ES-I3 (cell line): ENCODE data around the gene TTC6.

Experiments
- H3K36me3 ChIP-seq: 2 replicates; pipeline ENCODE4 v1.6.1; 2013; ENCODE audit warnings: mild to moderate bottlenecking, low read length, control low read depth, moderate library complexity; ENCODE audit not compliant: insufficient read depth
- H3K4me1 ChIP-seq: 2 replicates; pipeline ENCODE4 v1.6.1; 2013; ENCODE audit warnings: mild to moderate bottlenecking, control low read depth, low read length; ENCODE audit not compliant: insufficient read depth
- H3K9ac ChIP-seq: 2 replicates; pipeline ENCODE4 v1.6.1; 2013; ENCODE audit warnings: low read depth, mild to moderate bottlenecking, low read length, moderate library complexity
- H3K9me3 ChIP-seq: 2 replicates; pipeline ENCODE4 v1.6.1; 2013; ENCODE audit warnings: mild to moderate bottlenecking, low read length, moderate library complexity; ENCODE audit not compliant: control insufficient read depth, insufficient read depth

The TTC6 gene

GRCh38 chr14:37588956-37589714, 6.3 kb upstream of the TTC6 start:
- H3K9me3 ChIP-seq = no peaks in the 10 kb centered on the region
- peaks cover 10% of the 10 kb centered on the region for H3K4me1 ChIP-seq
- H3K9ac ChIP-seq = peak overlapping the region; percentile 51; the same call in 1 of the 2 replicates
- H3K36me3 ChIP-seq = no peaks in the 10 kb centered on the region

GRCh38 chr14:37589715-37590427, 5.6 kb upstream of the TTC6 start:
- Histone ChIP-seq H3K36me3 (no peaks in the 10 kb centered on the region), H3K9ac (no peak overlapping the region), H3K4me1 (peaks cover 10% of the 10 kb centered on the region), H3K9me3 (no peaks in the 10 kb centered on the region)

DNA sequence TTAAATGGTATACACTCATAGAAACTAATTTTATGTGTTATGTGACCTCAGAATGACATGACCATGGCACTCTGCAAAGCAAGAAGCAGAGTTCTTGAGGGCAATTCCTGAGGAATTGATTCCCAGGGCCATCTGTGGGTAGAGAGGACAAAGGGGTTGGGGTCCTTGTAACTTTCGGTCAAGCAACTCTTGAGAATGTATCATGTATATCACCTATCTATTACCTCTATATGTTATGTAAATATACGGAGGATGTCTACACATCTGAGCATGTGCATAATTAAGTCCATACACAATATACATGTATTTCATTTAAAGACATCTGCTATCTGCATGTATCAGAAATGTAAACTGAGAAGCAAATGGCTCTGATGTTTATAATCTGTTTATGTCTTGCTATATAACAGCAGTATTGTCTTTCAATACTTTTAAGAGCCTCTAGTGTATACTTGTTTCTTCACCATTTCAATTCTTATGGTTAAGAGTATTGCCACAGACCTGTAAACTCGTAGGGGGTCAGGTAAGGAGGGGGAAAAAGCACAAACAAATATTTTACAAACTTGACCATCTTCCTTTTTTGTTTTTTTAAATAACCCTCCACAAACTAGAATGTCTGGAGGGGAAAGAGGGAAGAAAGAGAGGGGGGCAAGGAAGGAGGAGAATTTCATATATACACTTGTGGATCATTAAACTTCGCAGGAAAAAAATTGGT, 4.8 kb upstream of the TTC6 start:
- Histone ChIP-seq H3K4me1 (peaks cover 10% of the 10 kb centered on the region), H3K36me3 (no peaks in the 10 kb centered on the region), H3K9me3 (no peaks in the 10 kb centered on the region), H3K9ac (no peak overlapping the region)

- H3K9ac ChIP-seq = peak overlapping the region; percentile 37; the same call in 1 of the 2 replicates
- H3K4me1 ChIP-seq = peaks cover 3% of the 10 kb centered on the region; the same call in 1 of the 2 replicates
- H3K36me3 ChIP-seq = no peaks in the 10 kb centered on the region
- H3K9me3 ChIP-seq = no peaks in the 10 kb centered on the region
Measured at GRCh38 chr14:37591311-37591940, 4.0 kb upstream of the TTC6 start.

- Histone ChIP-seq H3K4me1 (peaks cover 3% of the 10 kb centered on the region; the same call in 1 of the 2 replicates), H3K9me3 (no peaks in the 10 kb centered on the region), H3K36me3 (no peaks in the 10 kb centered on the region), H3K9ac (peak overlapping the region; percentile 37; the same call in 1 of the 2 replicates)
Measured at GRCh38 chr14:37591941-37592481, 3.4 kb upstream of the TTC6 start.

GRCh38 chr14:37592482-37593408, 2.7 kb upstream of the TTC6 start:
- H3K4me1 ChIP-seq = no peaks in the 10 kb centered on the region
- no peaks in the 10 kb centered on the region for H3K36me3 ChIP-seq
- H3K9me3 ChIP-seq = no peaks in the 10 kb centered on the region
- peak overlapping the region; percentile 37; the same call in 1 of the 2 replicates for H3K9ac ChIP-seq

GRCh38 chr14:37593511-37594237, 1.8 kb upstream of the TTC6 start:
- Histone ChIP-seq H3K36me3 (no peaks in the 10 kb centered on the region), H3K9ac (no peak overlapping the region), H3K4me1 (no peaks in the 10 kb centered on the region), H3K9me3 (no peaks in the 10 kb centered on the region)

DNA sequence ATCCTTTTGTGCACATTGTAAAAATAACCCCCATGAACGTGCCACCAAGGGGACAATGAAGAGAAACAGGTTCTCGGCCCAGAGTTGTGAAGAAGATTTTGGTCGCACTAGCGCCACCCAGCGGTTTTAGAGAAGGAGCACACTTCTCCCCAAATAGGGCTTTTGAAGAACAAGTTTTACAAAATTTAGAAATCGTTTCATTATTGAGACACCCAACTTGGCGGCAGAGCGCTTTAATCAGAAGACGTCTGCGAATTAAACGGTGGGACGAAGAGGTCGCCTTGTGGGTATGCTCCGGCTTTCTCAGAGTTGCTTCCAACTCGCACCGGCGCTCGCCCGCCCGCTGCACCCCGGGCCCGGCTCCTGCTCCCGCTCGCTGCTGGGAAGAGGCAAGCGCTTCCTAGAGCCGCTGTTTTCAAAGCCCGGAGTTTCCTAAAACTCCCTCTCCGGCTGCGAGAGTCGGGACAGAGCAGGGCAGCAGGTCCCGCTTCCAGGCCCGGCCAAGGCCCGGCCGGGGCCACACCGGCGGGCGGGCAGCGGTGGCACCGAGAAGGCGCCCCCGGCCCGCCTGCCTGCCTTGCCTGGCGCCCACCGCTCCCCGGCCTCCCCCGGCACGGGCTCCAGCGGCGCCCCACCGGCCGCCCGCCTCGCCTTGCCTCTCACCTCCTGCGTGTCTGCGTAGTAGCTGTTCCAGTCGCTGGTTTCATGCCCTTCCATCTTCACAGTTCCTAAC, 1.0 kb upstream of the TTC6 start:
- H3K9ac ChIP-seq = peak overlapping the region; percentile 43; the same call in 1 of the 2 replicates
- H3K4me1 ChIP-seq = no peaks in the 10 kb centered on the region
- no peaks in the 10 kb centered on the region for H3K36me3 ChIP-seq
- H3K9me3 ChIP-seq = no peaks in the 10 kb centered on the region

- H3K36me3 ChIP-seq = no peaks in the 10 kb centered on the region
- H3K9ac ChIP-seq = peak overlapping the region; percentile 50; the same call in 1 of the 2 replicates
- H3K9me3 ChIP-seq = no peaks in the 10 kb centered on the region
- H3K4me1 ChIP-seq = no peaks in the 10 kb centered on the region
Measured at GRCh38 chr14:37595809-37596621, 586 bp downstream of the TTC6 start.

GRCh38 chr14:37596790-37597472, 1.5 kb downstream of the TTC6 start:
- Histone ChIP-seq H3K36me3 (no peaks in the 10 kb centered on the region), H3K9ac (no peak overlapping the region), H3K4me1 (no peaks in the 10 kb centered on the region), H3K9me3 (no peaks in the 10 kb centered on the region)

DNA sequence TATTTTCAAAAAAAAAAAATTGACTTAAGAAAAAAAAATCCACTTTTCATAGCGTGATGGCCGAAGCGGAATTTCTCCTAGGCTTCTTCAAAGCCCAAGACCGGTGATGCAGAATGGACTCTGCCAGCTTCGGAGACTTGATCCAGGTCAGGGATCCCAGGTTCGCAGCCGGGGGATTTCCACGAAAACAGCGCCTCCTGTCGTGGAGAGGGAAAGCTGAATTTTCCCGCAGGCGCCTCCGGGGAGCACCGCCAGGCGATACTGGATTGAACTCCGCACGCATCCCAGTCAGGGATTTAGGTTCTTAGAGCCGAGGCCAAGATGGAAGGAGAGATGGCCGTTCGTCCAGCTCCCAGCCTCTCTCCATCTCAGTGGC, 2.1 kb downstream of the TTC6 start:
- Histone ChIP-seq H3K36me3 (no peaks in the 10 kb centered on the region), H3K4me1 (no peaks in the 10 kb centered on the region), H3K9ac (peak overlapping the region; percentile 57; the same call in 1 of the 2 replicates), H3K9me3 (no peaks in the 10 kb centered on the region)
